H9 (cell line): ENCODE data around the gene NIN. TPM values are rescaled to one million over a fixed set of nuclear protein-coding genes. Genes with fewer than 3 reads are reported as not detected.

Experiments
- DNase-seq: peaks from one replicate; pipeline ENCODE4 v3.0.0-alpha.2; 2017
- H2AFZ ChIP-seq: one replicate; pipeline ENCODE4 v1.6.1; 2013; ENCODE audit warnings: mild to moderate bottlenecking, low read length, control low read depth, moderate library complexity
- H2AK5ac ChIP-seq: 2 replicates; pipeline ENCODE4 v1.6.1; 2013; ENCODE audit warnings: low read length, control low read depth, mixed read lengths; ENCODE audit not compliant: insufficient read length
- H2BK120ac ChIP-seq: one replicate; pipeline ENCODE4 v1.6.1; 2013; ENCODE audit warnings: low read depth, mild to moderate bottlenecking, low read length, control low read depth, inconsistent platforms; ENCODE audit not compliant: poor library complexity, severe bottlenecking
- H2BK12ac ChIP-seq: 2 replicates; pipeline ENCODE4 v1.6.1; 2013; ENCODE audit warnings: low read length, control low read depth, mixed read lengths, low read depth; ENCODE audit not compliant: insufficient read length
- H2BK15ac ChIP-seq: 2 replicates; pipeline ENCODE4 v1.6.1; 2013; ENCODE audit warnings: low read depth, low read length, control low read depth
- H2BK20ac ChIP-seq: one replicate; pipeline ENCODE4 v1.6.1; 2013; ENCODE audit warnings: low read depth, mild to moderate bottlenecking, low read length, control low read depth, inconsistent platforms; ENCODE audit not compliant: poor library complexity, severe bottlenecking
- H2BK5ac ChIP-seq: 2 replicates; pipeline ENCODE4 v1.6.1; 2013; ENCODE audit warnings: low read length, control low read depth, mixed read lengths; ENCODE audit not compliant: insufficient read length
- H3K14ac ChIP-seq: 2 replicates; pipeline ENCODE4 v1.6.1; 2013; ENCODE audit warnings: low read length, control low read depth; ENCODE audit not compliant: insufficient read depth
- H3K18ac ChIP-seq: 2 replicates; pipeline ENCODE4 v1.6.1; 2013; ENCODE audit warnings: low read depth, mild to moderate bottlenecking, mixed read lengths, low read length, control low read depth; ENCODE audit not compliant: insufficient read length
- H3K23ac ChIP-seq: 2 replicates; pipeline ENCODE4 v1.6.1; 2013; ENCODE audit warnings: low read length, control low read depth, mixed read lengths, low read depth; ENCODE audit not compliant: insufficient read length
- H3K23me2 ChIP-seq: 2 replicates; pipeline ENCODE4 v1.6.1; 2013; ENCODE audit warnings: low read depth, mild to moderate bottlenecking, mixed read lengths, low read length, control low read depth; ENCODE audit not compliant: insufficient read length, poor library complexity, severe bottlenecking
- H3K27ac ChIP-seq: 2 replicates; pipeline ENCODE4 v1.5.1; 2013; ENCODE audit warnings: low read length, control low read depth, mixed read lengths, low read depth; ENCODE audit not compliant: insufficient read length
- H3K27me3 ChIP-seq: 2 replicates; pipeline ENCODE4 v1.6.1; 2013; ENCODE audit warnings: low read length, control low read depth, inconsistent platforms; ENCODE audit not compliant: insufficient read depth
- H3K4ac ChIP-seq: 2 replicates; pipeline ENCODE4 v1.6.1; 2013; ENCODE audit warnings: low read depth, mild to moderate bottlenecking, control low read depth, inconsistent platforms, low read length, moderate library complexity
- H3K4me1 ChIP-seq: 2 replicates; pipeline ENCODE4 v1.6.1; 2013; ENCODE audit warnings: low read length, control low read depth, inconsistent platforms; ENCODE audit not compliant: insufficient read depth
- H3K4me2 ChIP-seq: 2 replicates; pipeline ENCODE4 v1.6.1; 2013; ENCODE audit warnings: low read length, control low read depth, mixed read lengths; ENCODE audit not compliant: insufficient read length, insufficient read depth
- H3K56ac ChIP-seq: 2 replicates; pipeline ENCODE4 v1.6.1; 2013; ENCODE audit warnings: low read depth, mild to moderate bottlenecking, mixed read lengths, low read length, control low read depth; ENCODE audit not compliant: insufficient read length
- H3K79me1 ChIP-seq: 2 replicates; pipeline ENCODE4 v1.6.1; 2013; ENCODE audit warnings: low read depth, mild to moderate bottlenecking, moderate library complexity, low read length, control low read depth, inconsistent platforms; ENCODE audit not compliant: insufficient read depth, poor library complexity, severe bottlenecking
- H3K79me2 ChIP-seq: 2 replicates; pipeline ENCODE4 v1.6.1; 2013; ENCODE audit warnings: low read length, control low read depth, inconsistent platforms; ENCODE audit not compliant: insufficient read depth
- H3K9ac ChIP-seq: 2 replicates; pipeline ENCODE4 v1.6.1; 2013; ENCODE audit warnings: low read length, control low read depth, mixed read lengths; ENCODE audit not compliant: insufficient read length; ENCODE audit errors: extremely low read depth
- H3K9me3 ChIP-seq: one replicate; pipeline ENCODE4 v1.6.1; 2013; ENCODE audit warnings: low read depth, low read length, inconsistent platforms; ENCODE audit not compliant: control insufficient read depth
- H3T11ph ChIP-seq: one replicate; pipeline ENCODE4 v1.6.1; 2013; ENCODE audit warnings: mild to moderate bottlenecking, low read length, control low read depth, inconsistent platforms
- H4K20me1 ChIP-seq: one replicate; pipeline ENCODE4 v1.6.1; 2013; ENCODE audit not compliant: control insufficient read depth, insufficient read length, insufficient read depth
- H4K5ac ChIP-seq: 2 replicates; pipeline ENCODE4 v1.6.1; 2013; ENCODE audit warnings: low read depth, mild to moderate bottlenecking, mixed read lengths, low read length, control low read depth; ENCODE audit not compliant: insufficient read length
- H4K8ac ChIP-seq: replicated peaks from 2 replicates; pipeline ENCODE4 v1.6.1; 2013; ENCODE audit warnings: low read length, control low read depth, mixed read lengths, low read depth; ENCODE audit not compliant: insufficient read length
- H4K91ac ChIP-seq: 2 replicates; pipeline ENCODE4 v1.6.1; 2013; ENCODE audit warnings: low read depth, mild to moderate bottlenecking, moderate library complexity, mixed read lengths, low read length, control low read depth; ENCODE audit not compliant: insufficient read length
- H3K27ac Mint-ChIP-seq, 3 experiments: 2 replicates in 2 of 3; 3 replicates in 1 of 3; pipeline ENCODE4 v1.8.0; 2020 to 2021; ENCODE audit warnings: mixed read lengths in 3 of 3, mild to moderate bottlenecking in 1 of 3, moderate library complexity in 1 of 3
- H3K27me3 Mint-ChIP-seq: 2 replicates; pipeline ENCODE4 v1.8.0; 2021; ENCODE audit warnings: low read depth, mild to moderate bottlenecking, moderate library complexity, mixed read lengths
- H3K36me3 Mint-ChIP-seq, 3 experiments: 2 replicates in 2 of 3; 3 replicates in 1 of 3; pipeline ENCODE4 v1.8.0; 2020 to 2021; ENCODE audit warnings: low read depth in 3 of 3, mixed read lengths in 3 of 3; ENCODE audit not compliant: insufficient read depth in 1 of 3
- H3K4me1 Mint-ChIP-seq, 2 experiments: 2 replicates each; pipeline ENCODE4 v1.8.0; 2020; ENCODE audit warnings: mixed read lengths in 2 of 2
- H3K4me3 Mint-ChIP-seq, 2 experiments: 2 replicates in 1 of 2; 3 replicates in 1 of 2; pipeline ENCODE4 v1.8.0; 2020 to 2021; ENCODE audit warnings: mild to moderate bottlenecking in 2 of 2, mixed read lengths in 2 of 2, moderate library complexity in 1 of 2
- H3K9me3 Mint-ChIP-seq, 2 experiments: 2 replicates in 1 of 2; 3 replicates in 1 of 2; pipeline ENCODE4 v1.8.0; 2020; ENCODE audit warnings: mild to moderate bottlenecking in 2 of 2, mixed read lengths in 2 of 2, moderate library complexity in 1 of 2
- CTCF ChIP-seq: fragments of 200-600 bp; sonication (generic); conservative IDR thresholded peaks from 3 replicates; pipeline ENCODE4 v1.8.0; 2021; ENCODE audit warnings: antibody characterized with exemption, mild to moderate bottlenecking
- whole genome bisulfite sequencing: extraction: QIAGEN DNeasy Blood & Tissue Kit; methylation state at CpG from one replicate; pipeline ENCODE4 v1.1.7; 2013; ENCODE audit warnings: missing lambda C conversion rate, low lambda C conversion rate, mixed read lengths; ENCODE audit not compliant: insufficient read length; ENCODE audit errors: extremely low coverage; 5-methylcytosine and 5-hydroxymethylcytosine counted together
- total RNA-seq: library from RNA; stranded (reverse); gene quantifications from 2 replicates; pipeline ENCODE4 v1.2.1, GENCODE V29; 2021

The NIN gene
- total RNA-seq, 1 experiment from 2014 or later, result 18.4 TPM

- Mint-ChIP-seq H3K27ac (no peak overlapping the region), H3K36me3 (peaks cover 2 to 4% (median 2%) of the 10 kb centered on the region in 3 experiments; a peak in 6 of 7 replicates), H3K4me1 (peaks cover 39 to 44% of the 10 kb centered on the region in 2 experiments), H3K9me3 (no peaks in the 10 kb centered on the region), H3K4me3 (no peak overlapping the region), H3K27me3 (peaks cover 53% of the 10 kb centered on the region)
- DNase-seq, result no peak
- H3K23ac ChIP-seq, result no peak overlapping the region
- H3K4me2 ChIP-seq, result no peak overlapping the region
- no peak overlapping the region for H3K56ac ChIP-seq
- H3K9me3 ChIP-seq, result no peaks in the 10 kb centered on the region
- H4K91ac ChIP-seq, result no peak overlapping the region
- H2BK5ac ChIP-seq, result no peak overlapping the region
- H3K27me3 ChIP-seq, result peaks cover 19% of the 10 kb centered on the region
- H2BK120ac ChIP-seq, result no peak overlapping the region
- no peak overlapping the region for H3K27ac ChIP-seq
- H3K18ac ChIP-seq, result no peak overlapping the region
- H4K20me1 ChIP-seq, result no peaks in the 10 kb centered on the region
- H2BK12ac ChIP-seq, result no peak overlapping the region
- no peak overlapping the region for H3K14ac ChIP-seq
- H2AFZ ChIP-seq, result no peak overlapping the region
- H4K8ac ChIP-seq, result no peak overlapping the region
- H3K9ac ChIP-seq, result no peak overlapping the region
- H3T11ph ChIP-seq, result no peak overlapping the region
- no CpG with 5 or more reads among the region's 11 CpGs for WGBS
- no peak overlapping the region for H2BK15ac ChIP-seq
- no peak overlapping the region for H3K4ac ChIP-seq
- H3K23me2 ChIP-seq, result no peaks in the 10 kb centered on the region
- no peak overlapping the region for H4K5ac ChIP-seq
- H3K4me1 ChIP-seq, result peaks cover 5% of the 10 kb centered on the region; the same call in 1 of the 2 replicates
- H2BK20ac ChIP-seq, result no peak overlapping the region
- H3K79me1 ChIP-seq, result no peaks in the 10 kb centered on the region
- no peak for TF ChIP-seq CTCF
- no peak overlapping the region for H2AK5ac ChIP-seq
- no peaks in the 10 kb centered on the region; the same call in 1 of the 2 replicates for H3K79me2 ChIP-seq
These were observed 8.4 kb downstream of the NIN start for GRCh38 chr14:50822501-50823042.
